Stimulated activated naive CD8-positive, alpha-beta T cell treated with anti-CD3 and anti-CD28 coated beads, Interleukin-15, Interleukin-2, amounts not matched to agents 100 U/mL and 50 U/mL, for 24 hours (primary cell): Measurements from ENCODE around the gene SMYD3.
"Not testable (repeated sequence)": the region's sequence is repeated elsewhere in the genome, so short reads cannot be mapped to it uniquely, and the experiment has no call there.

Experiments used
- ATAC-seq: fragments of 150-1000 bp; cut with Tn5 transposase; one replicate; pipeline ENCODE4 v1.10.0; 2021
- DNase-seq: peaks from one replicate; pipeline ENCODE4 v3.0.0; 2021

Gene SMYD3

GRCh38 chr1:246351721-246352120, 155.4 kb downstream of the SMYD3 start:
- ATAC-seq (no peak), DNase-seq (no peak)

- no peak for DNase-seq
- ATAC-seq: no peak
Measured at GRCh38 chr1:246350745-246351144, 156.3 kb downstream of the SMYD3 start.

GRCh38 chr1:246343937-246344336, 163.1 kb downstream of the SMYD3 start:
- no peak for ATAC-seq
- DNase-seq: no peak

GRCh38 chr1:246343251-246343650, 163.8 kb downstream of the SMYD3 start:
- ATAC-seq (no peak), DNase-seq (no peak)

GRCh38 chr1:246338546-246338945, 168.5 kb downstream of the SMYD3 start:
- ATAC-seq (peak; percentile 19), DNase-seq (no peak)

GRCh38 chr1:246338098-246338497, 169.0 kb downstream of the SMYD3 start:
- ATAC-seq (no peak), DNase-seq (no peak)

- ATAC-seq (no peak), DNase-seq (no peak)
Measured at GRCh38 chr1:246335151-246335550, 171.9 kb downstream of the SMYD3 start.

- no peak for DNase-seq
- no peak for ATAC-seq
Measured at GRCh38 chr1:246333855-246334254, 173.2 kb downstream of the SMYD3 start.

GRCh38 chr1:246332078-246332477, 175.0 kb downstream of the SMYD3 start:
- peak; percentile 70 for ATAC-seq
- no peak for DNase-seq

- DNase-seq: no peak
Measured at GRCh38 chr1:246329900-246330299, 177.2 kb downstream of the SMYD3 start.

GRCh38 chr1:246329292-246329691, 177.8 kb downstream of the SMYD3 start:
- ATAC-seq, DNase-seq: not testable (repeated sequence)

More at GRCh38 chr1:246329900-246330299, 177.2 kb downstream of the SMYD3 start:
- peak; percentile 96 for ATAC-seq

- ATAC-seq: no peak
Measured at GRCh38 chr1:246324711-246325110, 182.4 kb downstream of the SMYD3 start.

GRCh38 chr1:246324033-246324432, 183.0 kb downstream of the SMYD3 start:
- not testable (repeated sequence) for ATAC-seq, DNase-seq

More at GRCh38 chr1:246324711-246325110, 182.4 kb downstream of the SMYD3 start:
- DNase-seq: no peak

- ATAC-seq (no peak), DNase-seq (no peak)
Measured at GRCh38 chr1:246320286-246320685, 186.8 kb downstream of the SMYD3 start.

GRCh38 chr1:246319083-246319714, 187.9 kb downstream of the SMYD3 start:
- DNase-seq (no peak), ATAC-seq (no peak)

GRCh38 chr1:246318622-246319021, 188.5 kb downstream of the SMYD3 start:
- ATAC-seq (no peak), DNase-seq (no peak)

- no peak for ATAC-seq
- no peak for DNase-seq
Measured at GRCh38 chr1:246318036-246318359, 189.1 kb downstream of the SMYD3 start.

GRCh38 chr1:246317332-246318035, 189.6 kb downstream of the SMYD3 start:
- ATAC-seq: no peak
- no peak for DNase-seq

GRCh38 chr1:246311461-246311860, 195.6 kb downstream of the SMYD3 start:
- no peak for DNase-seq
- no peak for ATAC-seq

GRCh38 chr1:246309247-246309884, 197.7 kb downstream of the SMYD3 start:
- DNase-seq (no peak), ATAC-seq (no peak)

- no peak for ATAC-seq
- no peak for DNase-seq
Measured at GRCh38 chr1:246308533-246309075, 198.5 kb downstream of the SMYD3 start.

GRCh38 chr1:246306415-246307037, 200.6 kb downstream of the SMYD3 start:
- no peak for ATAC-seq
- DNase-seq: no peak
